GM12872 (cell line): Measurements from ENCODE around the gene HFE.

Source experiments
- TF ChIP-seq, protein P1 (sequence below): IDR thresholded peaks from 3 replicates; pipeline ENCODE4 v1.5.1; 2011; ENCODE audit warnings: low read depth, mild to moderate bottlenecking, low read length, moderate library complexity; ENCODE audit not compliant: insufficient read depth

HFE gene

GRCh38 chr6:26113570-26113969, 26.3 kb downstream of the HFE start:
- TF ChIP-seq, protein P1, sequence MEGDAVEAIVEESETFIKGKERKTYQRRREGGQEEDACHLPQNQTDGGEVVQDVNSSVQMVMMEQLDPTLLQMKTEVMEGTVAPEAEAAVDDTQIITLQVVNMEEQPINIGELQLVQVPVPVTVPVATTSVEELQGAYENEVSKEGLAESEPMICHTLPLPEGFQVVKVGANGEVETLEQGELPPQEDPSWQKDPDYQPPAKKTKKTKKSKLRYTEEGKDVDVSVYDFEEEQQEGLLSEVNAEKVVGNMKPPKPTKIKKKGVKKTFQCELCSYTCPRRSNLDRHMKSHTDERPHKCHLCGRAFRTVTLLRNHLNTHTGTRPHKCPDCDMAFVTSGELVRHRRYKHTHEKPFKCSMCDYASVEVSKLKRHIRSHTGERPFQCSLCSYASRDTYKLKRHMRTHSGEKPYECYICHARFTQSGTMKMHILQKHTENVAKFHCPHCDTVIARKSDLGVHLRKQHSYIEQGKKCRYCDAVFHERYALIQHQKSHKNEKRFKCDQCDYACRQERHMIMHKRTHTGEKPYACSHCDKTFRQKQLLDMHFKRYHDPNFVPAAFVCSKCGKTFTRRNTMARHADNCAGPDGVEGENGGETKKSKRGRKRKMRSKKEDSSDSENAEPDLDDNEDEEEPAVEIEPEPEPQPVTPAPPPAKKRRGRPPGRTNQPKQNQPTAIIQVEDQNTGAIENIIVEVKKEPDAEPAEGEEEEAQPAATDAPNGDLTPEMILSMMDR, result no peak

- TF ChIP-seq, protein P1, result no peak
These were observed 28.0 kb downstream of the HFE start for GRCh38 chr6:26115226-26115625.

DNA sequence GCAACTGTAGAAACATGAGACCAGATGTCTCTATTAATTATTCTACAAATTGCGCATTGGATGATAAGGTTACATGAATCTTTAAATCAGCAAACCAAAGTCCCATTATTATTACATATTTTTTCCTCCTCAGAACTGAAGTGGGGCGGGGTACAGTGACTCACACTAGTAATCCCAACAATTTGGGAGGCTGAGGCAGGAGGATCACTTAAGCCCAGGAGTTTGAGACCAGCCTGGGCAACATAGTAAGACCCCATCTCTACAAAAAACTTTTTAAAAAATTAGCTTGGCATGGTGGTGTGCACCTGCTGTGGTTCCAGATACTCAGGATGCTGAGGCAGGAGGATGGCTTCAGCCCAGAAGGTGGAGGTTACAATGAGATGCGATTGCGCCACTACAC, 29.0 kb downstream of the HFE start:
- TF ChIP-seq, protein P1, result no peak

- TF ChIP-seq, protein P1, result no peak
These were observed 31.8 kb downstream of the HFE start for GRCh38 chr6:26118999-26119398.

DNA sequence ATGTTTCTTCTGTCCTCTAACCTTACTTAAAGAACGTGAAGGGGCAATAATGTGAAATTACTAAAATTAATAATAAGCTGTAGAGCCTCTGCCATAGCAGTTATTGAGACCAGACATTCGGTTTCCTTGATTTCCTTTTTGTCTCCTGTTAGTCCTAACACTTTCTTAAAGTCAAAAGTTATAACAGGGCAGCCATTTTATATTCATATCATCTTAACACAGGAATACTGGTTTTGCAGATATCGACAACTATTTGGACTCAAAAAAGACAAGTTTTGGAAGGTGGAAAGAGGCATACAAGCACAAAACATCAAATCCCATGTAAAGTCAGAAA, 33.5 kb downstream of the HFE start:
- TF ChIP-seq, protein P1, result no peak

GRCh38 chr6:26121141-26122004, 34.1 kb downstream of the HFE start:
- TF ChIP-seq, protein P1, result no peak

GRCh38 chr6:26122005-26122388, 34.8 kb downstream of the HFE start:
- TF ChIP-seq, protein P1, result no peak

DNA sequence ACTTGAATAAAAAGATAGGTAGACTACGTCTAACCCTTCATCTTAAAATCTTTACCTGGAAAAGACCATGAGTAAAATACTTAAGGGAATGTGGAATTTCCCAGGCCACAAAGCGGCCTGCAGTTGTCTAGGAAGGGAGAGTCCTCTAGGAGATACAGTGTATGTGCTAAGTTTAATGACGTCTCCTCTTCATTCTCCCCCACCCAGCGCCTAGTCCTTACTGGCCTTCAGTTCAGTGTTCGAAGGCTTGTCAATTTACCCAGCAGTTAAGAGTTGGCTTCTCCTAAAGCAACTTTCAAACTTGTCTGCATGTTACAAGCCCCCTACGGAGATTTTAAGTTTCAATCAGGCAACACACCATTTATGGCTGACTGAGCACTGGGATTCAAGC, 35.2 kb downstream of the HFE start:
- TF ChIP-seq, protein P1, result no peak
